Skin epidermis (tissue), 12 donors: Measurements from ENCODE around the gene FUCA2.
A peak's percentile ranks its signal among the peaks of the same experiment; 100 is the strongest.

Source experiments
- H3K27ac ChIP-seq, 21 experiments: fragments of 200-600 bp; sonication (generic) in 11 of 21; one replicate each; pipeline ENCODE4 v1.5.0; 2020; ENCODE audit warnings: mild to moderate bottlenecking in 3 of 21, inconsistent platforms in 2 of 21, moderate library complexity in 2 of 21
- H3K4me3 ChIP-seq, 7 experiments: fragments of 200-600 bp; sonication (generic) in 2 of 7; one replicate each; pipeline ENCODE4 v1.5.0; 2020; ENCODE audit warnings: inconsistent platforms in 2 of 7, mild to moderate bottlenecking in 2 of 7, moderate library complexity in 1 of 7

FUCA2 gene

GRCh38 chr6:143536866-143537691, 25.6 kb upstream of the FUCA2 start:
- peak overlapping the region in 19 of 21 experiments; percentile 27 to 85 (median 59) for H3K27ac ChIP-seq
- H3K4me3 ChIP-seq = peak overlapping the region; percentile 35 to 56 (median 50)

GRCh38 chr6:143536461-143536865, 24.9 kb upstream of the FUCA2 start:
- peak overlapping the region; percentile 35 to 56 (median 50) for H3K4me3 ChIP-seq

GRCh38 chr6:143535189-143535614, 23.7 kb upstream of the FUCA2 start:
- no peak overlapping the region for H3K4me3 ChIP-seq
- no peak overlapping the region for H3K27ac ChIP-seq

More at GRCh38 chr6:143536461-143536865, 24.9 kb upstream of the FUCA2 start:
- peak overlapping the region in 19 of 21 experiments; percentile 1 to 85 (median 57) for H3K27ac ChIP-seq

GRCh38 chr6:143531720-143532499, 20.4 kb upstream of the FUCA2 start:
- Histone ChIP-seq H3K4me3 (no peak overlapping the region), H3K27ac (no peak overlapping the region)

GRCh38 chr6:143529095-143529494, 17.6 kb upstream of the FUCA2 start:
- peak overlapping the region in 3 of 21 experiments; percentile 18 to 56 (median 51) for H3K27ac ChIP-seq
- H3K4me3 ChIP-seq = no peak overlapping the region

GRCh38 chr6:143528164-143528811, 16.8 kb upstream of the FUCA2 start:
- Histone ChIP-seq H3K27ac (peak overlapping the region in 2 of 21 experiments; percentile 51 to 56), H3K4me3 (no peak overlapping the region)

- H3K4me3 ChIP-seq = no peak overlapping the region
- no peak overlapping the region for H3K27ac ChIP-seq
Observed at GRCh38 chr6:143527677-143528076, 16.2 kb upstream of the FUCA2 start.

GRCh38 chr6:143525356-143525755, 13.8 kb upstream of the FUCA2 start:
- Histone ChIP-seq H3K4me3 (no peak overlapping the region), H3K27ac (no peak overlapping the region)

- Histone ChIP-seq H3K27ac (no peak overlapping the region), H3K4me3 (no peak overlapping the region)
Observed at GRCh38 chr6:143522039-143522600, 10.6 kb upstream of the FUCA2 start.

- no peak overlapping the region for H3K4me3 ChIP-seq
- H3K27ac ChIP-seq = no peak overlapping the region
Observed at GRCh38 chr6:143517447-143517773, 5.9 kb upstream of the FUCA2 start.

GRCh38 chr6:143516690-143517446, 5.3 kb upstream of the FUCA2 start:
- no peak overlapping the region for H3K27ac ChIP-seq

GRCh38 chr6:143515766-143516355, 4.3 kb upstream of the FUCA2 start:
- no peak overlapping the region for H3K4me3 ChIP-seq
- H3K27ac ChIP-seq = no peak overlapping the region

More at GRCh38 chr6:143516690-143517446, 5.3 kb upstream of the FUCA2 start:
- no peak overlapping the region for H3K4me3 ChIP-seq

- no peak overlapping the region for H3K27ac ChIP-seq
- no peak overlapping the region for H3K4me3 ChIP-seq
Observed at GRCh38 chr6:143515061-143515760, 3.7 kb upstream of the FUCA2 start.

GRCh38 chr6:143513410-143513809, 1.9 kb upstream of the FUCA2 start:
- H3K27ac ChIP-seq = no peak overlapping the region

GRCh38 chr6:143510326-143510725, 1.2 kb downstream of the FUCA2 start:
- Histone ChIP-seq H3K4me3 (peak overlapping the region in 4 of 7 experiments; percentile 59 to 68 (median 59)), H3K27ac (peak overlapping the region in 2 of 21 experiments; percentile 91)

More at GRCh38 chr6:143513410-143513809, 1.9 kb upstream of the FUCA2 start:
- H3K4me3 ChIP-seq = no peak overlapping the region

GRCh38 chr6:143507358-143508145, 4.0 kb downstream of the FUCA2 start:
- no peak overlapping the region for H3K27ac ChIP-seq

GRCh38 chr6:143506620-143507019, 4.9 kb downstream of the FUCA2 start:
- Histone ChIP-seq H3K4me3 (no peak overlapping the region), H3K27ac (no peak overlapping the region)

More at GRCh38 chr6:143507358-143508145, 4.0 kb downstream of the FUCA2 start:
- H3K4me3 ChIP-seq = no peak overlapping the region
